ENCODE data around the gene SCFD1. TPM values are rescaled to one million over a fixed set of nuclear protein-coding genes. Genes with fewer than 3 reads are reported as not detected.

Gene SCFD1
- total RNA-seq, 6 donors from 2014 or later, result 26.1 to 132 (median 66.2) TPM

GRCh38 chr14:30607156-30607780, 14.9 kb upstream of the SCFD1 start:
- H3K9me3 ChIP-seq, result no peaks in the 10 kb centered on the region
- no peaks in the 10 kb centered on the region for H3K27me3 ChIP-seq
- H3K4me3 ChIP-seq, result no peak overlapping the region
- DNase-seq (no peak), ATAC-seq (ENCODE audit: low FRiP score in 2 of 2) (no peak)
- peaks cover 0 to 34% (median 21%) of the 10 kb centered on the region in 4 donors for H3K36me3 ChIP-seq
- H3K27ac ChIP-seq, result no peak overlapping the region
- H3K4me1 ChIP-seq, result peaks cover 0 to 13% (median 6%) of the 10 kb centered on the region in 4 donors
- whole genome bisulfite sequencing, 2 donors, result 90 to 92% methylated on average over 1 of the region's 1 CpG
- no peak for TF ChIP-seq CTCF (IDR thresholded peaks at IDR 0.05)

- ATAC-seq (ENCODE audit: low FRiP score in 2 of 2) (no peak), DNase-seq (no peak)
- TF ChIP-seq POLR2A (IDR thresholded peaks at IDR 0.05) (no peak), EP300 (IDR thresholded peaks at IDR 0.05) (no peak)
- Histone ChIP-seq H3K4me1 (peaks cover 0 to 13% (median 6%) of the 10 kb centered on the region in 4 donors), H3K36me3 (peaks cover 0 to 21% (median 9%) of the 10 kb centered on the region in 4 donors), H3K4me3 (no peak overlapping the region), H3K9me3 (no peaks in the 10 kb centered on the region), H3K27me3 (no peaks in the 10 kb centered on the region), H3K27ac (no peak overlapping the region)
- WGBS, 2 donors, result 88 to 93% methylated on average over 5 of the region's 5 CpGs
These were observed 13.5 kb upstream of the SCFD1 start for GRCh38 chr14:30608533-30609006.

DNA sequence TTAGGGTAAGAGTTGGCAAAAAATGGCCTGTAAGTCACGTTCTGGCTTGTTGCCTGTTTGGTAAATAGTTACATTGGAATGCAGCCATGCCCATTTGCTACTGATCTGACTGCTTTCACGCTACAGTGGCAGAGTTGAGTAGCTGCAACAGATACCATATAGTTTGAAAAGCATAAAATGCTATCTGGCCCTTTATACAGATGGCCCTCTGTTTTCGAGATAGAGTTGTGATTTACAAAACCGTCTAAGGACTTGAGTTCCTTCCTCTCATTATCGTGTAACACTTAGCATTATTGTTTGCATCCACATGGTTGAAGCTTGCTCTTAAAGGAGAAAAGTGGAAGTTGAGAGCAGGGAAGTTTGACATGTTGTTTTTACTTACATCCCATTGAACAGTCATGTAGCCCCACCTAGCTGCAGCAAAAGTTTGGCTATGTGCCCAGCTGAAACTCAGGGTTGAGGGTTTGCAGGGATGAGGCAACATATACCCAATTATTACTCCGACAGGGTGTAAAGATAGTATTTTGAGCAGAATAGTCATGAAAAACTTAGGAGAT, 11.3 kb upstream of the SCFD1 start:
- DNase-seq (peak in 1 of 2 donors; percentile 72), ATAC-seq (ENCODE audit: low FRiP score in 2 of 2) (peak; percentile 69 to 73)

GRCh38 chr14:30614155-30614554, 8.0 kb upstream of the SCFD1 start:
- no peak overlapping the region for H3K27ac ChIP-seq
- H3K36me3 ChIP-seq, result peaks cover 0 to 8% (median 0%) of the 10 kb centered on the region in 4 donors
- TF ChIP-seq CTCF (IDR thresholded peaks at IDR 0.05) (no peak), POLR2AphosphoS5 (IDR thresholded peaks at IDR 0.05) (no peak), EP300 (IDR thresholded peaks at IDR 0.05) (no peak), POLR2A (IDR thresholded peaks at IDR 0.05) (no peak)
- H3K4me1 ChIP-seq, result peaks cover 0 to 13% (median 6%) of the 10 kb centered on the region in 4 donors
- no peak overlapping the region for H3K4me3 ChIP-seq
- DNase-seq (no peak), ATAC-seq (ENCODE audit: low FRiP score in 2 of 2) (no peak)
- H3K27me3 ChIP-seq, result no peaks in the 10 kb centered on the region
- 96 to 98% methylated on average over 2 of the region's 2 CpGs for WGBS, 2 donors
- no peaks in the 10 kb centered on the region for H3K9me3 ChIP-seq

More for the DNA sequence above, 11.3 kb upstream of the SCFD1 start:
- Histone ChIP-seq H3K4me1 (peaks cover 0 to 13% (median 6%) of the 10 kb centered on the region in 4 donors), H3K27me3 (no peaks in the 10 kb centered on the region), H3K36me3 (peaks cover 0 to 4% (median 1%) of the 10 kb centered on the region in 4 donors), H3K9me3 (no peaks in the 10 kb centered on the region), H3K4me3 (no peak overlapping the region), H3K27ac (no peak overlapping the region)
- WGBS, 2 donors, result 34 to 37% methylated on average over 6 of the region's 6 CpGs
- peak in 5 of 6 experiments; percentile 15 to 65 (median 16) for TF ChIP-seq CTCF (IDR thresholded peaks at IDR 0.05)
- TF ChIP-seq POLR2A (IDR thresholded peaks at IDR 0.05), result no peak

GRCh38 chr14:30620178-30620577, 1.9 kb upstream of the SCFD1 start:
- H3K27ac ChIP-seq, result no peak overlapping the region
- peaks cover 13 to 27% (median 20%) of the 10 kb centered on the region in 4 donors for H3K4me1 ChIP-seq
- WGBS, 2 donors, result 74 to 84% methylated on average over 1 of the region's 1 CpG
- H3K9me3 ChIP-seq, result no peaks in the 10 kb centered on the region
- H3K27me3 ChIP-seq, result no peaks in the 10 kb centered on the region
- no peak for DNase-seq
- TF ChIP-seq EP300 (IDR thresholded peaks at IDR 0.05) (no peak), POLR2AphosphoS5 (IDR thresholded peaks at IDR 0.05) (no peak), CTCF (IDR thresholded peaks at IDR 0.05) (no peak), POLR2A (IDR thresholded peaks at IDR 0.05) (no peak)
- ATAC-seq (ENCODE audit: low FRiP score in 2 of 2), result no peak
- H3K4me3 ChIP-seq, result no peak overlapping the region
- H3K36me3 ChIP-seq, result peaks cover 0 to 6% (median 0%) of the 10 kb centered on the region in 4 donors

Data from upper lobe of left lung (tissue), 6 donors.